NCI-H1105 treated with DMSO at 0.1 percent for 48 hours (cell line): ENCODE measurements around the gene FBXL4.
A peak's percentile ranks its signal among the peaks of the same experiment; 100 is the strongest.

Source experiments
- DNase-seq: peaks from one replicate; lab custom pipeline; 2025; lab: John Stamatoyannopoulos, UW

The FBXL4 gene

DNA sequence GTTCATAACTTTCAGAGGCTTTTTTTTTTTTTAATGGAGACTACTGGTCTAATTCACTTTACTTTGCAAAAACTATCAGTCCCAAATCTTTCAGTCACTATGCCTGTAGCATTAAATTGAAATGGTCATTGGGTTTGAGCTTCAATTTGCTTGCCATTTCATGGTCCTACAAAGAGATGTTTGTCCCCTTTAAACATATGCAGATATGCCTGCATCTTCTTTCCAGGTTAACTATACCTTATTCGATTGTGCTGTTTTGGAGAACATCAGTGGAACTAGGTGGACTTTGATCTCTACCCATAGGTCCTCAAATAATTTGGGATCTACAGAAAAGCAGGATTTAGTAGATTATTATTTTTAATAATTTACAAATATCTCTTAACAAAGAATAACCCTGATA, 108.8 kb downstream of the FBXL4 start:
- DNase-seq = no peak

DNA sequence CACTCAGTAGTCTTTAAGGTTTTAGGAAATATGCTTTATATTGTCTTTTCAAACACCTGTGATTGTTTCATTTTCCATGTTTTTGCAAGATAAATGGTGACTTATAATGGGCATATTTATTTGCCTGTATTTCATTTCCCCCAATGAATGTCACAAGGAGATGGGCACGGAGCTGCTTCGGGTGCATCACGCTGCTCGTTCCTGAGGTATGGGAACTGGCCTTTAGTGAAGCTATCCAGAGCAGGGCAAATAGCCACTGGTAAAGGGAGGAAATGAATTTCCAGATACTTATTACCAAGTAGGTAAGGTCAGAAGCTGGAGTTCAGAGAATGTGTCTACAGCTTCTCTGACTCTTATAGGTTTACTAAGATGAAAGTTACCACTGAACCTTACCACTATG, 109.7 kb downstream of the FBXL4 start:
- DNase-seq = no peak

DNA sequence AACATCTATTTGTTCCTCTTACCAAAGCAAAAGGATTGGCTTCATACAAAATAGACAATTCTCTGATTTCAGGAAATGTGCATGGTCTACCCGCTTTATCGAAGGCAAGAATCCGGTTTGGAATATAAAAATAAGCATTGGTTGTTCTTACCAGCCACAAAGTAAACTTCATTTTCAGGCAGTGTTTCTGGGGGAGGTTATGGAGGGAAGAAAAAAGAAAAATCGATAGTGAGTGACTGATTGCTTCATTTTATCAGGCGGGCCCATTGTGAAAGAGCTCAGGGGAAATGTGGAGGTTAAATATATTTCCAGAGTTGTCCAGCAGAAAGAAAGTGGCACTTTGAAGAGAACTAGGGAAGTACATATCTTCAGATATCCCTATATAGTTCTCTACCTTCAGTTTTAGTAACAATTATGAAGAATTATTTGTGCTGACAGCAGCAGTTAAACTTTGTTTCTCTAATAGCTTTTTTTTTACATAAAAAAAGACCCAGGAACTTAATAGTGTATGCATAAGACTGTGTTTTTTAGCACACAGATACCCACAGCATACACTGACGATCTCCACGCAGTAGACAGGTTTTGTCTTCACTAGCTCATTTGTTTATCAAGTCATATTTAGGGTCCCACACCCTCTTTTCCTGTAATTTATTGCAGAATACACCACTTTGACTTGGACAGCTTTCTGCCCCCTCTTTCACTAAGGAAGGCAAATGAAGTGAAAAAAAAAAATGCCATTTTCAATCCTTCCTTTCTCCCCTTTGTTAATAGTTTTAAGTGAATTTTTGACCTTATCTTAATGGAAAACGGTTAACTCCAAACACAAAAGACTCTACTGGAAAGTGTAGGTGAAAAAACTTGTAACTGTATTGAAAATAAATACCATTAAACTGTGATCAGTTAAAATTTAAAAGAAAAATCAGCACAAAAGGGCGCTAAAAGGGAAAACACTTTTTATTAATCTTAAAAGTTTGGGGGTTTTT, 110.5 kb downstream of the FBXL4 start:
- DNase-seq = no peak

- peak; percentile 66 for DNase-seq
These were observed 111.5 kb downstream of the FBXL4 start for GRCh38 chr6:98836025-98836961.

- DNase-seq = peak; percentile 66
These were observed 112.4 kb downstream of the FBXL4 start for GRCh38 chr6:98835149-98836024.

GRCh38 chr6:98834060-98835031, 113.4 kb downstream of the FBXL4 start, which contains the start of gene POU3F2:
Gene POU3F2 (plus strand): TSS chr6:98834574. CDS start chr6:98834874, 300 bp downstream.
- DNase-seq = peak; percentile 98

GRCh38 chr6:98833307-98834059, 114.3 kb downstream of the FBXL4 start:
- DNase-seq = peak; percentile 75

- no peak for DNase-seq
These were observed 114.8 kb downstream of the FBXL4 start for GRCh38 chr6:98833057-98833306.

DNA sequence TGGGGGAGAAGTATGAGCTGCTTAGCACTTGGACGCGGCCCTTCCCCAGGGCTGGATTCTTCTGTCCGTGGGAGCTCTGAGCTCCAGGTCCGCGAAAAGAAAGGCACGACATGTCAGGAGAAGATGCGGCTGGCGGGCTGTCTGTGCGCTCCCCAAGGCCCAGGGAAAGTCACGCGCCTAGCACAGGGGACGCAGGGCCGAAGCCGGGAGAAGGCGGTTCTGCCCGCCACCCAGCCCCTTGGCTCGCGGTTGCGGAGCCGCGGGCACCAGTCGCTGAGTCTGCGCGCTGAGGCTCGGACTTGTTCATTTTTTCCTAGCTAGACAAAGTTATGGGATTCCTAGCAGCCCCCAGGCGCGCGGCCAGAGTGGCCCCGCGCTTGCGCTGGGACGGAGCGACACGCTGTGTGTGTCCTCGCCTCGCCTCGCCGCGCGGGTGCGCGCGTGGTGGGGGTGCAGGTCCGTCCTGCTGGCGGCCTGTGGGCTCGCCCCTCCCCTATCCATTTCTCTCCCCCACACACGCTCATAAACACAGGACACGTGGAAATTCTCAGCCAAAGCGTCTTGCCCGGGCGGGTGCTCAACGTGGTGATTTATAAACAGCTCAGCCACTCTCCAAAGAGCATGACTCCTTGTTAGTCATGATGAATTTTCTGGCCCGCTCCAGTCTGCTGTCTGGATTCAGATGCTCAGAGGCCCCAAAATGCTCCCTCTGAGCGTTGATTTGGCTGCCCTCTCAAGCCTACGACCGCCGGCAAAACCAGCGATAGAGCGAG, 115.3 kb downstream of the FBXL4 start:
- peak; percentile 41 for DNase-seq

DNA sequence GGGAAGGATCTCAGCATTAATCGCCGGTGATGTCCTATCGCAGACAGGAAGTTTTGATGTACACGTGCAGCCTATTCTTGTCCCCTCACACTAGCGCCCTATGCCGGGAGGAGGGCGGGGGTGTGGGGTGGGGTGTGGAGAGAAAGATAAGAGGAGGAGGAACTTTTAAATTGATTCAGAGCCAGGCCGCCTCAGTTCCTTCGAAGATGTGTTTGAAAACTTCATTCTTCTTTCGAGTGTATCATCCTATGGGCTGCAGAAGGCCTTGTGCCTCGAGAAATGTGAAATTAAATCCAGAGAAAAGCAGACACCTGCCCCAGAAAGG, 115.8 kb downstream of the FBXL4 start:
- no peak for DNase-seq

DNA sequence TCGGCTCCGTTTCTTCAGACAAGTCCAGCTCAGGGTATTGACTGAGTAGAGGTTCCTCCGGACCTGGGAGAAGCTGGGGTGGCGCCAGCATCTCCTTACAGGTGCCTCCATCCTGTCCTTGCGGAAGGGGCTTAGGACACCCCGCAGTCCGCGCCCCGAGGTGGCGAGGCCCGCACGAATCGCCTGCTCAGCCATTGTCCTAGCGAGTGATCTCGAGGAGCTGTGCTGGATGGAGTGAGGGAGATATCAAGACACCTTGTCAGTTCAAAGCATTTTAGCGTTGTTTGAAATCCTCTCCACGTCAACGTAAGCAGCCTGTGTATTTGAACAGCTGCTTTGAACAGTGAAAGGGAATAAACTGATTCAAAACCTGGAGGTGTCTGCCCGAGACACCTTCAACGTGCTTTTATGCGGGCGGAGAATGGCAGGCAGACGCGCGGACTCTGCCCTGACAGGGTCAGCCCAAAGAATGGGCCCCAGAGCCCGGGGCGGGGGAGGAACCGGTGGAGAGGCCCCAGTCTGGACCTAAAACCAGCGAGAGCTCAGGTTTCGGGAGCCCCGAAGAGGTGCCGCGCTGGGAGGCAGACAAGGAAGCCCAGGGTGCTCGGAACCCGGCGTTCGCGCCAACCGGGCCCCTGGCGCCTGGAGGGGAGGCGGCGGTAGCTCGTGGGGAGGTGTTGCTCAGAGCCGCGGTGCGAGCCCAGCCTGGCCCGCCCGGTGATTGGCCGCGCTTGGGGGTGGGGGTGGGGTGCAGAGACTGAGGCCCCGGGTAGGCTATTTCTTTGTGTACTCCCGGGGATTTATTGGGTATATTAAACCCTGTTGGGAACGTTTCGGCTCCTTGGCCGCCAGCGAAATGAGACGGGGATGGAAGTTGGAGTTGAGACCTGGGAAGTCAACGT, 116.4 kb downstream of the FBXL4 start:
- peak; percentile 21 for DNase-seq

DNA sequence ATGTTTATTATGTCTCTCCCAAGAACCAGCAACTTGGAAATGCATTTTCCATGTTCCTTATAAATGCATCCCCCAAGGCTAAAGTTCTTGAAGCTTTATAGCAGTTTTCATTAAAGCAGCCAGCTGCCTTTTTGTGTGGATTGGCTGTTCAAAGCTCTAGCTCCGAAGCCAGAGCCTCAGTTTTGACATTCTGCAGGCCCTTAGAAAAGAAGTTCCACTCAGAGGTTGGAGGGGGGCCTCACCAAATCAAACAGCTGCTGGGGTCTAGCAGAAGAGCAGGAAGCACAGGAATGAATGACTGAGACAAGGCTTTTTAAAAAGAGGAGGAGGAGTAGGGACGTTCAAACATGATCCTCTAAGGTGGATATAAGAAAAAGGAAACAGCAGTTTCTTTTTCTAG, 117.6 kb downstream of the FBXL4 start:
- DNase-seq = no peak

GRCh38 chr6:98828941-98829411, 118.8 kb downstream of the FBXL4 start:
- DNase-seq = peak; percentile 78

DNA sequence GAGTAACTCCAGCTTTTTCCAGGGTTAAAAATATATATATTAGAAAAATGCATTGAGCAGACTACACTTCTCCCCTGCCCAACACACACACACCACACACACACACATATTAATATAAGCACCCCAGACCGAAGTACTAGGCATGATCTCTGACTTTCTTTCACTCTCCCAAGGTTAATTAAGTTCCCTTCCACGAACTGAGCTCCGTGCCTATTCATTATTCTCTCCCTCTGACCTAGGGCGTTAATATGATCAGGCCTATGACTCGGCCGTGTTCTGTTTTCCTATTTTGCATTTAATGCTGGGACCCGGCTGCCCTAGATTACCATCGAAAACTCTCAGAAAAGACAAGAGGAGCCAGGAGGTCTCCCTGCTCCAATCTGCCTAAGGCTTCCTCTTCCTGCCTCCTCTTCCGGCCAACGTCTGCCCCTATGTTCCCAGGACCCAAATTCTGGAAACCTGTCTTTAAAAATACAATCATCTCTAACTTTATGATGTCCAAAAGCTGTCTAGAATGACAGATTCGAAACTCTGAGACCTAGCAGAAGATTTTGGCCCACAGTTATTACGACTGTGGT, 119.4 kb downstream of the FBXL4 start:
- DNase-seq = no peak

DNA sequence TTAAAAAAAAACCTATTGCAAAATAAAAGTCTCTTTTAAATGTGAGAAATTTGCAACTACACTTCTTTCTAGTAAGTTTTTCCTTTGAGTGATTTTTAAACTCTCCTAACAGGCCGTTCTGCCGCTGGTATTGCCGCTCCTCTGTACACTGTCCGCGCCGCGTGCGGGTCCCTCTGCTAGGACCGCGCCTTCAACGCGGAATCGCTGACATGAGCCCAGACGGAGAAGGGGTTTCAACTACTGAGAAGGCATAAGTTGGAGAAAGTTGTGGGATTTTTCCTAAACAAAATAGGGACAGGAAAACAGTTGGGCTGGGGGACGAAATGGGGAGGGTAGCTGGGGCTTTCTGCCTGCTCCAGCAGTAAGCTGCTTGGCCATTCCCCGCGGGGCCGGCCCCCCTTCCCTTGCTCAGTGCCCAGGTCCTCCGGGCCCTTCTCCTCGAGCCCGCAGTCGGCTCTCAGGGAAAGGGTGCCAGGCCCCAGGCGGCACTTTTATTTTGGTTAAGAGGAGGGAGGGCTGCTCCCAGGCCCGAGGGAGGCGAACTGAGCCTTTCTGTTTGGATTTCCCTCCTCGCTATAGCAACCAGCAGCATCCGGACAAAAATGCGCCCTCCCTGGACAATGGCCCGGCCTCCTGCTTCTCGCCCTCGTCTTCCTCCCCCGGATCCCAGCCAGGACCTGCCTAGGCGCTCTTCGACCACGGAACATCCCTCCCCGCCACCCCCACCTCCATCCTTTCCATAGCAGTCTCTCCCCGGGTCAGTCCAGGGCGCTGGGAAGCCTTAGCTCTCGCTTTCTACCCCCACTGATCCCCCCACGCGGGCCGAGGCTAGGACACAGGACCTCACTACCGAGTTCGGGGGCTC, 120.2 kb downstream of the FBXL4 start:
- no peak for DNase-seq

DNA sequence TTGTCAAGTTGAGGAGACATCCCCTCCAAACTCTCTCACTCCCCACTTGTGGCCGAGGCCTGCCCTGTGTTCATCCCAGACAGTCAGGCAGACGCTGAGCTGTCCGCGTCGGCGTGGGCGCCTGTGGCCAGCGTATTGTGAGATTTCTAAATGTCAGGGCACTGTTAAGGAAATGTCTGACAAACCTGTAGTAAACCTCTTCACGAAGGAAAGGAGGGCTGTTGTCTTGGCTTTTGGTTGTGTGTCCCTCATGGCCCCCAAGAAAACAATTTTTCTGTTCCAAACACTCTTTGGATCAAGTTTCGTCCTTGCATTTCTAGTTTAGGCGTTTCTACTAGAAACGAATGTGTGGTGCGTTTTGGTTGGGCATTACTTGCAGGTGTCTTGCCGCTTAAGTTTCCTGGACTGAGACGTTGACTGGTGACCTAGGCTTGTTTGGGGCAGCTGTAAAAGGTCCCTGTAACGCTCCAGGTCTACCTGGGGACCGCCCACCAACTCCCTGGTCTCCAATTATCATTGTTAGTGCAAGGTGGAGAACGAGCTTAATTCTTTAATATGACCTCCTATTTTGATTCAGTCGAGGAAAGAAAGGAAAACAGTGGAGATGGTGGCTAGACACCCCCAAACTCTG, 122.0 kb downstream of the FBXL4 start:
- DNase-seq = no peak
